Heart left ventricle (tissue), 16 donors: ENCODE results near the gene EIPR1. TPM values are rescaled to one million over a fixed set of nuclear protein-coding genes. Genes with fewer than 3 reads are reported as not detected.

Experiments used
- ATAC-seq, 4 donors: fragments of 200-7000 bp; cut with Tn5 transposase; one replicate each; pipeline ENCODE4 v1.9.1; 2020 to 2022; ENCODE audit warnings: moderate library complexity in 4 of 4, mild to moderate bottlenecking in 3 of 4, moderate number of reproducible peaks in 1 of 4
- DNase-seq, 5 donors: peaks; one replicate each; pipeline ENCODE4 v3.0.0-alpha.2; 2020
- H3K27ac ChIP-seq, 12 donors: fragments of 200-600 bp; sonication (generic) in 4 of 12; one replicate each; pipeline versions ENCODE4 v1.5.0 to v1.8.0; 2016 to 2022; ENCODE audit warnings: mild to moderate bottlenecking in 2 of 12
- H3K27me3 ChIP-seq, 9 donors: fragments of 200-600 bp; sonication (generic) in 2 of 9; one replicate each; pipeline versions ENCODE4 v1.5.1 to v1.8.0; 2016 to 2022; ENCODE audit warnings: mild to moderate bottlenecking in 3 of 9
- H3K36me3 ChIP-seq, 9 donors: fragments of 200-600 bp; sonication (generic) in 2 of 9; one replicate each; pipeline versions ENCODE4 v1.5.0 to v1.8.0; 2018 to 2022; ENCODE audit warnings: mild to moderate bottlenecking in 2 of 9
- H3K4me1 ChIP-seq, 12 donors: fragments of 200-600 bp; sonication (generic) in 4 of 12; one replicate each; pipeline versions ENCODE4 v1.5.0 to v1.8.0; 2016 to 2022; ENCODE audit warnings: mild to moderate bottlenecking in 3 of 12
- H3K4me3 ChIP-seq, 12 donors: fragments of 200-600 bp; sonication (generic) in 4 of 12; one replicate each; pipeline versions ENCODE4 v1.5.0 to v1.8.0; 2017 to 2022; ENCODE audit warnings: mild to moderate bottlenecking in 9 of 12, moderate library complexity in 4 of 12
- H3K9me3 ChIP-seq, 12 donors: fragments of 200-600 bp; sonication (generic) in 4 of 12; one replicate each; pipeline versions ENCODE4 v1.5.0 to v1.8.0; 2016 to 2022; ENCODE audit warnings: mild to moderate bottlenecking in 1 of 12
- POLR2A ChIP-seq, 2 donors: fragments of 450-650 bp; IDR thresholded peaks; one replicate each; pipeline ENCODE4 v1.6.1; 2017; ENCODE audit warnings: antibody characterized with exemption in 2 of 2, mild to moderate bottlenecking in 2 of 2, moderate library complexity in 2 of 2
- WGBS, 4 donors: extraction: QIAGEN DNeasy Blood & Tissue Kit in 2 of 4; methylation state at CpG; one replicate each; pipeline versions ENCODE4 v1.1.5 to v1.1.7; 2013 to 2018; 5-methylcytosine and 5-hydroxymethylcytosine counted together
- intact Hi-C, 10 donors: fragments of 100-400 bp; cut with DNase I; formaldehyde crosslinking; loops; one replicate each; pipeline versions ENCODE4 v1.11.1 to v1.14.2; 2022
- polyA plus RNA-seq, 2 donors: library from polyadenylated mRNA; stranded (reverse); fragments of 200-250 nt; gene quantifications; one replicate each; pipeline ENCODE4 v1.2.3, GENCODE V29; 2013
- total RNA-seq, 9 donors: library from RNA; depleted of rRNA in 2 of 9; stranded (reverse); fragments of >200 nt in 2 of 9; fragmentation: NEBNext Ultra II Directional in 3 of 9; extraction: Animal tissue kit (Norgen Biotek cat#: 25700) in 3 of 9; gene quantifications; one replicate each; pipeline versions ENCODE4 v1.1.0 to v1.2.4, GENCODE V29; 2016 to 2023
- TF ChIP-seq, protein P1 (sequence below), 12 donors: fragments of 200-600 bp; sonication (generic) in 4 of 12; IDR thresholded peaks; one replicate each; pipeline versions ENCODE4 v1.5.0 to v1.8.0; 2018 to 2022; ENCODE audit warnings: antibody characterized with exemption in 12 of 12, mild to moderate bottlenecking in 5 of 12
- donor health status: ischemic (EF 13 %, LVEDD 7.1; RV severe dilation, severe dysfunction).
- donor health status: healthy with polysubstance abuse.
- donor health status: DM: no; HTN: yes; CAD: no.
- donor health status: DM: no; HTN: no; CAD: no.
- donor health status: ischemic (EF 25% LVEDD 6.9; RV normal size, moderate dysfunction).
- donor health status: ischemic (EF 25% LVEDD 5.7; RV mildly dilated, moderate dysfunction).
- donor health status: healthy.
- donor health status: DM: yes; HTN: yes; CAD: no.
- donor health status: ischemic (EF 35%, LVEDD 5.7; RV mildly dilated, moderate dysfunction).
- donor health status: nonischemic (EF 11% LVEDD 7.7; RV severe dilation, severe dysfunction).
- donor health status: DM: yes; HTN: yes; CAD: no.
- donor health status: PGD.
- donor health status: ischemic (EF 29% LVEDD 5.4; RV normal size, mild dysfunction).
- donor health status: nonischemic (EF 23%, LVEDD 6.1; RV moderate dilation, normal function).

EIPR1 gene
- total and polyA plus RNA-seq, 11 donors: 7.9 to 26.1 (median 13.3) TPM

- H3K9me3 ChIP-seq: no peaks in the 10 kb centered on the region
- H3K4me1 ChIP-seq: no peaks in the 10 kb centered on the region
- no peaks in the 10 kb centered on the region for H3K36me3 ChIP-seq
- ATAC-seq: no peak
- no peak for TF ChIP-seq POLR2A (IDR thresholded peaks at IDR 0.05)
- TF ChIP-seq, protein P1, sequence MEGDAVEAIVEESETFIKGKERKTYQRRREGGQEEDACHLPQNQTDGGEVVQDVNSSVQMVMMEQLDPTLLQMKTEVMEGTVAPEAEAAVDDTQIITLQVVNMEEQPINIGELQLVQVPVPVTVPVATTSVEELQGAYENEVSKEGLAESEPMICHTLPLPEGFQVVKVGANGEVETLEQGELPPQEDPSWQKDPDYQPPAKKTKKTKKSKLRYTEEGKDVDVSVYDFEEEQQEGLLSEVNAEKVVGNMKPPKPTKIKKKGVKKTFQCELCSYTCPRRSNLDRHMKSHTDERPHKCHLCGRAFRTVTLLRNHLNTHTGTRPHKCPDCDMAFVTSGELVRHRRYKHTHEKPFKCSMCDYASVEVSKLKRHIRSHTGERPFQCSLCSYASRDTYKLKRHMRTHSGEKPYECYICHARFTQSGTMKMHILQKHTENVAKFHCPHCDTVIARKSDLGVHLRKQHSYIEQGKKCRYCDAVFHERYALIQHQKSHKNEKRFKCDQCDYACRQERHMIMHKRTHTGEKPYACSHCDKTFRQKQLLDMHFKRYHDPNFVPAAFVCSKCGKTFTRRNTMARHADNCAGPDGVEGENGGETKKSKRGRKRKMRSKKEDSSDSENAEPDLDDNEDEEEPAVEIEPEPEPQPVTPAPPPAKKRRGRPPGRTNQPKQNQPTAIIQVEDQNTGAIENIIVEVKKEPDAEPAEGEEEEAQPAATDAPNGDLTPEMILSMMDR (IDR thresholded peaks at IDR 0.05): no peak
- no peak overlapping the region for H3K27ac ChIP-seq
- H3K4me3 ChIP-seq: no peak overlapping the region
- DNase-seq: no peak
- WGBS, 4 donors: 66 to 78% (median 74%) methylated on average over 12 of the region's 12 CpGs
- no peaks in the 10 kb centered on the region for H3K27me3 ChIP-seq
- intact Hi-C loops: no loop called here
These were observed 87.0 kb downstream of the EIPR1 start for GRCh38 chr2:3290655-3291054.

DNA sequence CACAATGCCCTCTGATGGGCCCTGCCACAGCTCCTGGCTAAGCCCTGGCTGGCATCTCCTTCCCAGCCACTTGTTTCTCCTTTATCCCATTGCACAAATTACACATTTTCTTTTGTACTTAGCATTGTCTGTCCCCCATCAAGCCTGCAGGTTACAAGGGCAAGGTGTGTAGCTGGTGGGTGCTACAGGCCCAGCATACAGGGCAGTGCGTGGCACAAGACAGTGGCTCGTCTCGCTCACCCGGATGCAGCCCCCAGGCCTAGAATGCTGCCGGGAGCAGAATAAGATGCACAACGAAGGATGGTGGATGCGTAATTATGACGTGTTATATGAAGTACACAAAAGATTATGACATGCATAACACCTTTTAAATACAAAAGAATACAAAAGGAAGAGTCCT, 87.6 kb downstream of the EIPR1 start:
- no peak for ATAC-seq
- intact Hi-C loops: no loop called here
- Histone ChIP-seq H3K4me3 (no peak overlapping the region), H3K36me3 (no peaks in the 10 kb centered on the region), H3K27me3 (no peaks in the 10 kb centered on the region), H3K9me3 (no peaks in the 10 kb centered on the region), H3K4me1 (no peaks in the 10 kb centered on the region), H3K27ac (no peak overlapping the region)
- TF ChIP-seq POLR2A (IDR thresholded peaks at IDR 0.05): no peak
- TF ChIP-seq, protein P1 (IDR thresholded peaks at IDR 0.05): no peak
- WGBS, 4 donors: 97 to 98% (median 98%) methylated on average over 8 of the region's 8 CpGs
- no peak for DNase-seq

DNA sequence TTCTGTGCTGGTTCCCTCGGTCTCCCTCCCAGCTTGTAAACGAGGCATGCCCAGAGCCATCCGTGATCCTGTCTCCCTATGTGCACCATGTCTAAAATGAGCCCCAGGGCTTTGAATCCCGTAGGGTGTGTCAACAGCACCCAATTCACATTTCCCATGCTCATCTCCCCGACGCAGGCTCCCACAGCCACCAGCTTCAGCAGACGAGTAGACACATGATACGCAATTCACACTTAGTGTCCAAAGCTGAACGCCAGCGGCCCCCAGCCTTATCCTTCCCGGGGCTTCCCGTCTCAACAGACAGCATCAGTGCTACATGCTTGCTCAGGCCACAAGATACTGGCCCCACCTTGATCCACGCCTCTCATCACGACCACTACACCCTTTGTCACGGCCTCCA, 88.1 kb downstream of the EIPR1 start:
- WGBS, 4 donors: 96 to 97% (median 97%) methylated on average over 15 of the region's 15 CpGs
- no peaks in the 10 kb centered on the region for H3K9me3 ChIP-seq
- ATAC-seq (no peak), DNase-seq (peak in 1 of 5 donors; percentile 47)
- intact Hi-C loops: no loop called here
- H3K36me3 ChIP-seq: no peaks in the 10 kb centered on the region
- no peak overlapping the region for H3K27ac ChIP-seq
- H3K4me3 ChIP-seq: no peak overlapping the region
- H3K27me3 ChIP-seq: no peaks in the 10 kb centered on the region
- TF ChIP-seq, protein P1 (IDR thresholded peaks at IDR 0.05): no peak
- no peak for TF ChIP-seq POLR2A (IDR thresholded peaks at IDR 0.05)
- H3K4me1 ChIP-seq: no peaks in the 10 kb centered on the region

DNA sequence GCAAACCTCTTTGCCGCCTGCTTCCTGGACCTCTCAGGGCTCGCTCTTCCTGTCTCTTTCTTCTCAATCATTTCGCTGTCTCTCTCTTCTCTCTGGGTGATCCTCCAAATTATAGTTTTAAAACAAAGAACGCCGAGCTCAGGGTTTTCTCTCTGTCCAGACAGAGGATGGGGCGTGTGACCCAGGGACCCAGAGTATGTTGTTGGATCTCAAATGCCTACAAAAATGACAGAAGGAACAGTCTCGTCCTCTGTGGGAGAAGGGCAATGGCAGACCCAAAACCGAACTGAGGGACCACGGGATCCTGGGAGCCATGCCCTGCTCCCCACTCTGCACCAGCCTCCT, 88.5 kb downstream of the EIPR1 start:
- no peaks in the 10 kb centered on the region for H3K9me3 ChIP-seq
- H3K36me3 ChIP-seq: no peaks in the 10 kb centered on the region
- H3K4me1 ChIP-seq: no peaks in the 10 kb centered on the region
- H3K27ac ChIP-seq: no peak overlapping the region
- intact Hi-C loops: no loop called here
- TF ChIP-seq, protein P1 (IDR thresholded peaks at IDR 0.05): no peak
- TF ChIP-seq POLR2A (IDR thresholded peaks at IDR 0.05): no peak
- 89 to 96% (median 94%) methylated on average over 9 of the region's 9 CpGs for WGBS, 4 donors
- ATAC-seq: no peak
- DNase-seq: no peak
- no peaks in the 10 kb centered on the region for H3K27me3 ChIP-seq
- H3K4me3 ChIP-seq: no peak overlapping the region
